Fibroblast of lung (primary cell): ENCODE results near the gene TMEM269.

Experiments
- CTCF ChIP-seq, 2 donors: IDR thresholded peaks in 1 of 2; conservative IDR thresholded peaks in 1 of 2; 1 replicate in 1 of 2; 2 replicates in 1 of 2; pipeline ENCODE4 v1.5.1; 2011 to 2012; ENCODE audit warnings: low read length in 2 of 2, control low read depth in 1 of 2, inconsistent platforms in 1 of 2, low read depth in 1 of 2, mild to moderate bottlenecking in 1 of 2
- EZH2 ChIP-seq: IDR thresholded peaks from 2 replicates; pipeline ENCODE4 v1.5.1; 2012; ENCODE audit warnings: low read length, control low read depth, mild to moderate bottlenecking; ENCODE audit errors: missing control alignments

GRCh38 chr1:42784547-42784945, 245 bp upstream of the TMEM269 start:
- no peak for TF ChIP-seq CTCF (conservative IDR thresholded peaks at IDR 0.05 in 1 of 2, IDR thresholded peaks at IDR 0.05 in 1 of 2; ENCODE audit: low read depth in 1 of 2, low read length in 2 of 2)
- TF ChIP-seq EZH2: no peak
